ENCODE results near the gene POLA1.

DNA sequence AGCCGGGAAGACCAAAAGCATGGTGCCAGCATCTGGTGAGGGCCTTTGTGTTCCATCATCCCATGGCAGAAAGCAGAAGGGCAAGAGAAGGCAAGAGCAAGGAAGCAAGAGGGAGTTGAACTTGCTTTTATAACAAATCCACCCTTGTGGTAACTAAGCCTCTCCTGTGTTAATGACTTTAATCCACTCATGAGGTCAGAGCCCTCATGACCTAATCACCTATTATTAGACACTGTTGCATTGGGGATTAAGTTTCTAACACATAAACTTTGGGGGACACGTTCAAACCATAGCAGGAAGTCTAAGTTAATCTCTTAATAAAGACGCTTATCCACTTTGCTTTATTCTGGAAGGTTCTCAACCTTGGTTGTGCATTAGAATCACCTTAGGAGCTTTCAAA is 34.1 kb upstream of the POLA1 start:
- no peak for TF ChIP-seq RAD21 (IDR thresholded peaks at IDR 0.05; ENCODE audit: low read depth)
- no peak for TF ChIP-seq EGR1 (IDR thresholded peaks at IDR 0.05)
- no peak for TF ChIP-seq NFIC (IDR thresholded peaks at IDR 0.05)

Data from Ishikawa (cell line).